HepG2 (cell line): ENCODE measurements around the gene GRB10. TPM values are rescaled to one million over a fixed set of nuclear protein-coding genes. Genes with fewer than 3 reads are reported as not detected.

Source experiments
- EP300 ChIP-seq, 3 experiments: sonication (generic) in 1 of 3; formaldehyde crosslinking in 1 of 3; IDR thresholded peaks; 2 replicates each; pipeline versions ENCODE4 v1.5.1 to v1.6.1; 2011 to 2020; ENCODE audit warnings: low read depth in 2 of 3, low read length in 2 of 3, borderline replicate concordance in 1 of 3, improper control_type of control experiment in 1 of 3, mild to moderate bottlenecking in 1 of 3, missing genetic modification reagents in 1 of 3, moderate library complexity in 1 of 3
- YEATS4 ChIP-seq: sonication (generic); formaldehyde crosslinking; IDR thresholded peaks from 2 replicates; pipeline ENCODE4 v1.4.0; 2020; ENCODE audit warnings: missing genetic modification reagents, borderline replicate concordance
- ZFP82 ChIP-seq: sonication (generic); formaldehyde crosslinking; IDR thresholded peaks from 2 replicates; pipeline ENCODE4 v1.5.1; 2020; ENCODE audit warnings: mild to moderate bottlenecking, missing genetic modification reagents, borderline replicate concordance
- ZMYM4 ChIP-seq: sonication (generic); formaldehyde crosslinking; IDR thresholded peaks from 2 replicates; pipeline ENCODE4 v1.8.1; 2023; ENCODE audit warnings: mild to moderate bottlenecking, missing genetic modification reagents
- ZNF775 ChIP-seq: sonication (generic); formaldehyde crosslinking; IDR thresholded peaks from 2 replicates; pipeline ENCODE4 v1.4.0; 2020; ENCODE audit warnings: missing genetic modification reagents, mild to moderate bottlenecking, moderate library complexity, borderline replicate concordance
- ZSCAN9 ChIP-seq: IDR thresholded peaks from 2 replicates; pipeline ENCODE4 v1.6.1; 2016; ENCODE audit warnings: borderline replicate concordance
- polyA plus RNA-seq, 8 experiments: library from polyadenylated mRNA; depleted of rRNA in 3 of 8; stranded (reverse) in 7 of 8; unstranded in 1 of 8; fragments of >200 nt; fragmentation: Illumina TruSeq in 4 of 8; extraction: Trizol in 4 of 8; gene quantifications; 2 replicates each; pipeline versions ENCODE4 v1.2.1 to v1.2.3, GENCODE V29; 2011 to 2016; ENCODE audit warnings: low read depth in 4 of 8, missing spikeins in 1 of 8, mixed read lengths in 1 of 8; ENCODE audit not compliant: insufficient read depth in 1 of 8
- total RNA-seq, 5 experiments: library from RNA; depleted of rRNA; stranded (reverse); fragments of >200 nt; fragmentation: Illumina TruSeq; extraction: Trizol; gene quantifications; 2 replicates each; pipeline ENCODE4 v1.2.3, GENCODE V29; 2016; ENCODE audit warnings: low read depth in 1 of 5
- TF ChIP-seq, protein P1 (sequence below): sonication (generic); formaldehyde crosslinking; IDR thresholded peaks from 2 replicates; pipeline ENCODE4 v1.5.0; 2020; ENCODE audit warnings: mild to moderate bottlenecking, missing genetic modification reagents, borderline replicate concordance
- TF ChIP-seq, protein P2 (sequence below): fragments of 450-650 bp; IDR thresholded peaks from 2 replicates; pipeline ENCODE4 v1.6.1; 2016
- TF ChIP-seq, protein P3 (sequence below): sonication (generic); formaldehyde crosslinking; IDR thresholded peaks from 2 replicates; pipeline ENCODE4 v1.4.0; 2020; ENCODE audit warnings: missing genetic modification reagents, low read depth, mild to moderate bottlenecking, borderline replicate concordance
- TF ChIP-seq, protein P4 (sequence below): sonication (generic); formaldehyde crosslinking; IDR thresholded peaks from 2 replicates; pipeline ENCODE4 v1.8.1; 2022; ENCODE audit warnings: mild to moderate bottlenecking, missing genetic modification reagents
- TF ChIP-seq, protein P5 (sequence below): sonication (generic); formaldehyde crosslinking; IDR thresholded peaks from 2 replicates; pipeline ENCODE4 v1.4.0; 2020; ENCODE audit warnings: missing genetic modification reagents
- TF ChIP-seq, protein P6 (sequence below): IDR thresholded peaks from 2 replicates; pipeline ENCODE4 v1.6.1; 2016; ENCODE audit warnings: missing compliant biosample characterization, missing genetic modification reagents, borderline replicate concordance

The GRB10 gene
- total and polyA plus RNA-seq, 2 of the 13 experiments (the other 11 are each of a cell fraction or from before 2014, with no cell fraction given): 4.0 to 6.8 TPM

DNA sequence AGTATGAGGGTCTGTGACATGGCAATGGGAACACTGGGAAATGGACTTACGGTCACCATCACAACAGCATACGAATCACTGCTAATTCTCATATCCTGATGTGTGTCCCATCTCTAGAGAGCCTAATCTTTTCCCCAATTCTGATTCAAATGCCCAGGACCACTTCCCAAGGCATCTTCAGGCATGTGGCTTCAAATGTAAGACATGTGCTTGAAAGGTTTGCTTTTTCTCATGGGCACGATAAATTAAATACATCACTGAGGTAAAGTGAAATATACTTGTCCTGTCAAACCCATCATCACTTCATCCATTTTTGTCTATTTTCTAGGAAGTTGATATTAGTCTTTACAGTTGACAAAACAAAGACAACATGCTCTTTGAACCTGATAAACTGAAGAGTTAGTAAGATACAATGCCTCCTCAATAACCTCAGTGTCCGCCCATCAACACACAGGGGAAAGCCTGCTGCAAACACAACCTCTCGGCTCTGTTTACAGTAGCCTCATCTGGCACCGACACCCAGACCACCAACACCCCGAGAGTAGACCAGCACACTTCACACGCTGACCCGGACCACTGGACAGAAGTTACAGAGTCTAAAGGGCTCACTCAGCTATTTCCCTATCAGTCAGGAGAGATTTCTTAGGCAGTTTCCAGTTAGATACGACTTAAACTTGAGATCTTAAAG, 24.8 kb downstream of the GRB10 start (continued):
- TF ChIP-seq, protein P1, sequence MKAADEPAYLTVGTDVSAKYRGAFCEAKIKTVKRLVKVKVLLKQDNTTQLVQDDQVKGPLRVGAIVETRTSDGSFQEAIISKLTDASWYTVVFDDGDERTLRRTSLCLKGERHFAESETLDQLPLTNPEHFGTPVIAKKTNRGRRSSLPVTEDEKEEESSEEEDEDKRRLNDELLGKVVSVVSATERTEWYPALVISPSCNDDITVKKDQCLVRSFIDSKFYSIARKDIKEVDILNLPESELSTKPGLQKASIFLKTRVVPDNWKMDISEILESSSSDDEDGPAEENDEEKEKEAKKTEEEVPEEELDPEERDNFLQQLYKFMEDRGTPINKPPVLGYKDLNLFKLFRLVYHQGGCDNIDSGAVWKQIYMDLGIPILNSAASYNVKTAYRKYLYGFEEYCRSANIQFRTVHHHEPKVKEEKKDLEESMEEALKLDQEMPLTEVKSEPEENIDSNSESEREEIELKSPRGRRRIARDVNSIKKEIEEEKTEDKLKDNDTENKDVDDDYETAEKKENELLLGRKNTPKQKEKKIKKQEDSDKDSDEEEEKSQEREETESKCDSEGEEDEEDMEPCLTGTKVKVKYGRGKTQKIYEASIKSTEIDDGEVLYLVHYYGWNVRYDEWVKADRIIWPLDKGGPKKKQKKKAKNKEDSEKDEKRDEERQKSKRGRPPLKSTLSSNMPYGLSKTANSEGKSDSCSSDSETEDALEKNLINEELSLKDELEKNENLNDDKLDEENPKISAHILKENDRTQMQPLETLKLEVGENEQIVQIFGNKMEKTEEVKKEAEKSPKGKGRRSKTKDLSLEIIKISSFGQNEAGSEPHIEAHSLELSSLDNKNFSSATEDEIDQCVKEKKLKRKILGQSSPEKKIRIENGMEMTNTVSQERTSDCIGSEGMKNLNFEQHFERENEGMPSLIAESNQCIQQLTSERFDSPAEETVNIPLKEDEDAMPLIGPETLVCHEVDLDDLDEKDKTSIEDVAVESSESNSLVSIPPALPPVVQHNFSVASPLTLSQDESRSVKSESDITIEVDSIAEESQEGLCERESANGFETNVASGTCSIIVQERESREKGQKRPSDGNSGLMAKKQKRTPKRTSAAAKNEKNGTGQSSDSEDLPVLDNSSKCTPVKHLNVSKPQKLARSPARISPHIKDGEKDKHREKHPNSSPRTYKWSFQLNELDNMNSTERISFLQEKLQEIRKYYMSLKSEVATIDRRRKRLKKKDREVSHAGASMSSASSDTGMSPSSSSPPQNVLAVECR (CRISPR knock-in tag): no peak
- TF ChIP-seq, protein P2, sequence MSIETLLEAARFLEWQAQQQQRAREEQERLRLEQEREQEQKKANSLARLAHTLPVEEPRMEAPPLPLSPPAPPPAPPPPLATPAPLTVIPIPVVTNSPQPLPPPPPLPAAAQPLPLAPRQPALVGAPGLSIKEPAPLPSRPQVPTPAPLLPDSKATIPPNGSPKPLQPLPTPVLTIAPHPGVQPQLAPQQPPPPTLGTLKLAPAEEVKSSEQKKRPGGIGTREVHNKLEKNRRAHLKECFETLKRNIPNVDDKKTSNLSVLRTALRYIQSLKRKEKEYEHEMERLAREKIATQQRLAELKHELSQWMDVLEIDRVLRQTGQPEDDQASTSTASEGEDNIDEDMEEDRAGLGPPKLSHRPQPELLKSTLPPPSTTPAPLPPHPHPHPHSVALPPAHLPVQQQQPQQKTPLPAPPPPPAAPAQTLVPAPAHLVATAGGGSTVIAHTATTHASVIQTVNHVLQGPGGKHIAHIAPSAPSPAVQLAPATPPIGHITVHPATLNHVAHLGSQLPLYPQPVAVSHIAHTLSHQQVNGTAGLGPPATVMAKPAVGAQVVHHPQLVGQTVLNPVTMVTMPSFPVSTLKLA: peak; percentile 97
- TF ChIP-seq ZNF775 (CRISPR knock-in tag) (no peak), ZFP82 (CRISPR knock-in tag) (no peak), ZMYM4 (CRISPR knock-in tag) (no peak), YEATS4 (CRISPR knock-in tag) (no peak), EP300 (IDR thresholded peaks at IDR 0.05; ENCODE audit: low read depth in 2 of 2, low read length in 2 of 2) (peak in 1 of 2 experiments; percentile 51; a peak in 1 of 4 replicates), EP300 (CRISPR knock-in tag; IDR thresholded peaks at IDR 0.05; ENCODE audit: borderline replicate concordance) (no peak), ZSCAN9 (CRISPR knock-in tag) (no peak)
- TF ChIP-seq, protein P3, sequence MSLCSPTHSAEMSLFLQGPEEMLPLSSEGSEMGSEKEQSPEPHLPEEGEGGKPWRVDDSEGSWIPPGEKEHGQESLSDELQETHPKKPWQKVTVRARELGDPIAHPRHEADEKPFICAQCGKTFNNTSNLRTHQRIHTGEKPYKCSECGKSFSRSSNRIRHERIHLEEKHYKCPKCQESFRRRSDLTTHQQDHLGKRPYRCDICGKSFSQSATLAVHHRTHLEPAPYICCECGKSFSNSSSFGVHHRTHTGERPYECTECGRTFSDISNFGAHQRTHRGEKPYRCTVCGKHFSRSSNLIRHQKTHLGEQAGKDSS (CRISPR knock-in tag): no peak
- TF ChIP-seq, protein P4, sequence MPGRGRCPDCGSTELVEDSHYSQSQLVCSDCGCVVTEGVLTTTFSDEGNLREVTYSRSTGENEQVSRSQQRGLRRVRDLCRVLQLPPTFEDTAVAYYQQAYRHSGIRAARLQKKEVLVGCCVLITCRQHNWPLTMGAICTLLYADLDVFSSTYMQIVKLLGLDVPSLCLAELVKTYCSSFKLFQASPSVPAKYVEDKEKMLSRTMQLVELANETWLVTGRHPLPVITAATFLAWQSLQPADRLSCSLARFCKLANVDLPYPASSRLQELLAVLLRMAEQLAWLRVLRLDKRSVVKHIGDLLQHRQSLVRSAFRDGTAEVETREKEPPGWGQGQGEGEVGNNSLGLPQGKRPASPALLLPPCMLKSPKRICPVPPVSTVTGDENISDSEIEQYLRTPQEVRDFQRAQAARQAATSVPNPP (CRISPR knock-in tag): no peak
- TF ChIP-seq, protein P5, sequence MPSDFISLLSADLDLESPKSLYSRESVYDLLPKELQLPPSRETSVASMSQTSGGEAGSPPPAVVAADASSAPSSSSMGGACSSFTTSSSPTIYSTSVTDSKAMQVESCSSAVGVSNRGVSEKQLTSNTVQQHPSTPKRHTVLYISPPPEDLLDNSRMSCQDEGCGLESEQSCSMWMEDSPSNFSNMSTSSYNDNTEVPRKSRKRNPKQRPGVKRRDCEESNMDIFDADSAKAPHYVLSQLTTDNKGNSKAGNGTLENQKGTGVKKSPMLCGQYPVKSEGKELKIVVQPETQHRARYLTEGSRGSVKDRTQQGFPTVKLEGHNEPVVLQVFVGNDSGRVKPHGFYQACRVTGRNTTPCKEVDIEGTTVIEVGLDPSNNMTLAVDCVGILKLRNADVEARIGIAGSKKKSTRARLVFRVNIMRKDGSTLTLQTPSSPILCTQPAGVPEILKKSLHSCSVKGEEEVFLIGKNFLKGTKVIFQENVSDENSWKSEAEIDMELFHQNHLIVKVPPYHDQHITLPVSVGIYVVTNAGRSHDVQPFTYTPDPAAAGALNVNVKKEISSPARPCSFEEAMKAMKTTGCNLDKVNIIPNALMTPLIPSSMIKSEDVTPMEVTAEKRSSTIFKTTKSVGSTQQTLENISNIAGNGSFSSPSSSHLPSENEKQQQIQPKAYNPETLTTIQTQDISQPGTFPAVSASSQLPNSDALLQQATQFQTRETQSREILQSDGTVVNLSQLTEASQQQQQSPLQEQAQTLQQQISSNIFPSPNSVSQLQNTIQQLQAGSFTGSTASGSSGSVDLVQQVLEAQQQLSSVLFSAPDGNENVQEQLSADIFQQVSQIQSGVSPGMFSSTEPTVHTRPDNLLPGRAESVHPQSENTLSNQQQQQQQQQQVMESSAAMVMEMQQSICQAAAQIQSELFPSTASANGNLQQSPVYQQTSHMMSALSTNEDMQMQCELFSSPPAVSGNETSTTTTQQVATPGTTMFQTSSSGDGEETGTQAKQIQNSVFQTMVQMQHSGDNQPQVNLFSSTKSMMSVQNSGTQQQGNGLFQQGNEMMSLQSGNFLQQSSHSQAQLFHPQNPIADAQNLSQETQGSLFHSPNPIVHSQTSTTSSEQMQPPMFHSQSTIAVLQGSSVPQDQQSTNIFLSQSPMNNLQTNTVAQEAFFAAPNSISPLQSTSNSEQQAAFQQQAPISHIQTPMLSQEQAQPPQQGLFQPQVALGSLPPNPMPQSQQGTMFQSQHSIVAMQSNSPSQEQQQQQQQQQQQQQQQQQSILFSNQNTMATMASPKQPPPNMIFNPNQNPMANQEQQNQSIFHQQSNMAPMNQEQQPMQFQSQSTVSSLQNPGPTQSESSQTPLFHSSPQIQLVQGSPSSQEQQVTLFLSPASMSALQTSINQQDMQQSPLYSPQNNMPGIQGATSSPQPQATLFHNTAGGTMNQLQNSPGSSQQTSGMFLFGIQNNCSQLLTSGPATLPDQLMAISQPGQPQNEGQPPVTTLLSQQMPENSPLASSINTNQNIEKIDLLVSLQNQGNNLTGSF (CRISPR knock-in tag): no peak
- TF ChIP-seq, protein P6, sequence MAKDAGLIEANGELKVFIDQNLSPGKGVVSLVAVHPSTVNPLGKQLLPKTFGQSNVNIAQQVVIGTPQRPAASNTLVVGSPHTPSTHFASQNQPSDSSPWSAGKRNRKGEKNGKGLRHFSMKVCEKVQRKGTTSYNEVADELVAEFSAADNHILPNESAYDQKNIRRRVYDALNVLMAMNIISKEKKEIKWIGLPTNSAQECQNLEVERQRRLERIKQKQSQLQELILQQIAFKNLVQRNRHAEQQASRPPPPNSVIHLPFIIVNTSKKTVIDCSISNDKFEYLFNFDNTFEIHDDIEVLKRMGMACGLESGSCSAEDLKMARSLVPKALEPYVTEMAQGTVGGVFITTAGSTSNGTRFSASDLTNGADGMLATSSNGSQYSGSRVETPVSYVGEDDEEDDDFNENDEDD (CRISPR knock-in tag): no peak
